Activated CD4-positive, alpha-beta T cell treated with anti-CD3 and anti-CD28 coated beads for 48 hours (primary cell): ENCODE results near the gene ETS2.
"Not testable (repeated sequence)": the region's sequence is repeated elsewhere in the genome, so short reads cannot be mapped to it uniquely, and the experiment has no call there.

Source experiments
- DNase-seq: peaks from one replicate; pipeline ENCODE4 v3.0.0-alpha.2; 2020

The ETS2 gene

DNA sequence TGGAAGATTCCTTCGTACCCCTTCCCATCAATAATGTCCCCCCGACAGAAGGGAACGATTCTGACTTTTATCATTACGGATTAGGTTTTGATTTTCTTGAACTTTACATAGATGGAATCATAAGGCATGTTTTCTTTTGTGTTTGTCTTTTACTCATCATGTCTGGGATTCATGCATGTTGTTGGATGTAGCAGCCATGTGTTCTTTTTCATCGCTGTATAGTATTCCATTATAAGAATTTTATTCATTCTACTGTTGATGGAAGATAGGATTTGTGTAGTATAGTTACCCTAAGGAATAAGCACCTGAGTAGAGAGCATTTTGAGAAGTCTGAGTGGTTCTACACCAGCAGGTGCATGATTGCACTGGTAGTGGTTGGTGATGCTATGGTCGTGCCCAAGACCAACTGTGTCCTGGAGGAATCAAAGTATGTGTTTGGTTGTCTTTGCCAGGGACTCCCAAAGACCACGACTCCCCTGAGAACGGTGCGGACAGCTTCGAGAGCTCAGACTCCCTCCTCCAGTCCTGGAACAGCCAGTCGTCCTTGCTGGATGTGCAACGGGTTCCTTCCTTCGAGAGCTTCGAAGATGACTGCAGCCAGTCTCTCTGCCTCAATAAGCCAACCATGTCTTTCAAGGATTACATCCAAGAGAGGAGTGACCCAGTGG is 13.5 kb downstream of the ETS2 start:
- DNase-seq: no peak

DNA sequence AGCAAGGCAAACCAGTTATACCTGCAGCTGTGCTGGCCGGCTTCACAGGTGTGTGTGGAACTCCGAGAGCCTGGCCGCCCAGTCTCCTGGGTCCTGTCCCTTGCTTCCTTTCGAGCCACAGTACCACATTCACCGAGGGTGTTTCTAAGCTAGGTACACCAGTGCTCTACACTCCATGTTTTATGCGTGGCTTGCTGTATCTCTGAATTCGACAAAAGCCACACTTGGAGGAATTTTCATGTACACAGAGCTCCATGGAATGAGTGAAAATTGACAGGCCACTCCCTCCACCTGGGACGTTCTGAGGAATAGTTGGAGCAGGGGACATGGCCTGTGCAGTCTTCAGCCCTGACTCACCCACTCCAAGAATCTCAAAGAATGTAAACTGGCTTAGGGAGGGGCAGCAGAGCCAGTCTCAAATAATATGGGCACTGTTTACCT is 14.0 kb downstream of the ETS2 start:
- DNase-seq: no peak

DNA sequence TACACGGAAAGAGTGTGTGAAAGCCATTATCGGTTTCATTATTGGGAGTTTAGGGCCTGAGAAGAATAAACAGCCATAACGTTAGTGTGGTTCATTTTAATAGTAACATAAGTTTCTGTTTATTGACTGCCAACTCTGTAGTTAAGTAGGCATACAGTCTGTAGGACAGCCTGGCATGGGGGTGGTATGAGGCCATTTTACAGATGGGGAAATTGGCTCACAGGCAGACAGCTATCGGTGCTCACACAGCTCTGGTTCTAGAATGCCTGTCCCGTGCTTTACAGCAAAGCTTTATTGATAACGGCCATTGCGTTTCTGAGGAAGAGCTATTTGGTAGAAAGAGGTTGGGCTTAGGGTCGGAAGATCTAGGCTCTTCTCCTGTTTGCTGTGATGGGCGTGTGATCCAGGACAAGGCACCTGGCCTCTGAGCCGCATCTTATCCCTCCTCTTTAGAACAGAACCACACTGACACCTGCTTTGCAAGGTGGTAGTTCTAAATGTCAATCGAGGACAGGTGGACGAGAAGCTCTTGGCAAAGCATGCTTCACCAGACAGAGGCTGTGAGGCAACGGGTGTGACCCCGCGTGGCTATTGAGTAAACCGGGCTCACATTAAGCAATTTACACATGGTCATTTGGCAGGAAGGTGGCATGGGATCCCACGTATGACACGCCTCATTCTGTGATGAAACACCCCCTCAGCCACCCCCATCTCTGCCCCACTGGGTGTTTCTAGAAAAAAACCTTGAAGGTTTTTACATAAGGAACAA is 14.9 kb downstream of the ETS2 start:
- DNase-seq: no peak

DNA sequence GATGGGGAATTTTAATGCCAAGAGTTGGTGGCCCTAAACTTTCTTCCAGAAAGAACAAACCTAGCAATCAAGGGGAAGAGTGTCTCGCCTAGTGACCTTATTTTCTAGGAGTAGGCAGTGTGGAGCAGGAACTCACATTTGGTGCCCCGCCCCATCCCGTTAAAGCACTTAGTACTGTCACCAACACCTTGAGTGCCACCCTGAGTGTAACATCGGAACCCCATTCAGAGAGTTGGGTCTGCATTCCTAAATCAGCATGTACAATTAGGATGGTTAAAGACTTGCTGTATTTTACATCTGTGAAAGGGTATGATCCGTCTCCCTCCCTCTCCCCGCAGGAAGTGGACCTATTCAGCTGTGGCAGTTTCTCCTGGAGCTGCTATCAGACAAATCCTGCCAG is 15.5 kb downstream of the ETS2 start:
- no peak for DNase-seq

GRCh38 chr21:38821959-38822682 is 16.4 kb downstream of the ETS2 start:
- DNase-seq: no peak

- DNase-seq: no peak
Observed at GRCh38 chr21:38822778-38823238, 17.1 kb downstream of the ETS2 start.

- DNase-seq: no peak
Observed at GRCh38 chr21:38823737-38824123, 18.0 kb downstream of the ETS2 start.

DNA sequence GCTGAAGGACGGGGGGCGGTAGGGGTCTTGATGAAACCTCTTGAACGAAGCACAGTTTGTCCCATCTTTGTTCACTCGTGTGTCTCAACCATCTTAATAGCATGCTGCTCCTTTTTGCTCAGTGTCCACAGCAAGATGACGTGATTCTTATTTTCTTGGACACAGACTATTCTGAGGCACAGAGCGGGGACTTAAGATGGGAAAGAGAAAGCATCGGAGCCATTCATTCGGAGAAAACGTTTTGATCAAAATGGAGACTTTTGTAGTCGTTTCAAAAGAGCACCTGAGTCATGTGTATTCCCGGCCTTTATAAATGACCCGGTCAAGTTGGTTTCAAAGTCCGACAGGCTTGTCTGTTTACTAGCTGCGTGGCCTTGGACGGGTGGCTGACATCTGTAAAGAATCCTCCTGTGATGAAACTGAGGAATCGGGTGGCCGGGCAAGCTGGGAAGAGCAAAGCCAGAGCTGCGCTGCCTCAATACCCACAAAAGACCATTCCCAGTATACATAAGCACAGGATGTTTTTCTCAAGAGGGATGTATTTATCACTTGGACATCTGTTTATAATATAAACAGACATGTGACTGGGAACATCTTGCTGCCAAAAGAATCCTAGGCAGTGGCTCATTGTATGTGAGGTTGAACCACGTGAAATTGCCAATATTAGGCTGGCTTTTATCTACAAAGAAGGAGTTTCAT is 18.5 kb downstream of the ETS2 start:
- no peak for DNase-seq

DNA sequence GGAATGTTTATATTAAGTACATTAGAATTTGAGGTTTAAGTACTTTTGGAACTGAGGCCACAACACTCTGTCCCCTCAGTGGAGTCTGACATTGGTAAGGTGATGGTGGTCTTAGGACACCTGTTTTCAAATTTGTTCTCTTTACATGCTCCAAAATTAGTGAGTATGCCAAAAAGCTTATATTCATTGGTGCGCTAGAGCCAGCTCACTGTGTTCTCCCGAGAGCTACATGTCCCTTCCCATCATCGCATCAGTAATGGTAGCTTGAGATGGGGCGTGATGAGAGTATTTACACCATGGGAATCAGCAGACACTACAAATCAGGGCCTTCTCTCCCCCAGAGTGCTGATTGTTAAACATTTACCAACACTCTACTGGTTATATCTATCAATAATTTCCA is 19.5 kb downstream of the ETS2 start:
- no peak for DNase-seq

GRCh38 chr21:38825921-38826320 is 20.2 kb downstream of the ETS2 start:
- no peak for DNase-seq

GRCh38 chr21:38828111-38828510 is 22.4 kb downstream of the ETS2 start:
- DNase-seq: not testable (repeated sequence)

- no peak for DNase-seq
Observed at GRCh38 chr21:38830671-38831525, 25.2 kb downstream of the ETS2 start.

DNA sequence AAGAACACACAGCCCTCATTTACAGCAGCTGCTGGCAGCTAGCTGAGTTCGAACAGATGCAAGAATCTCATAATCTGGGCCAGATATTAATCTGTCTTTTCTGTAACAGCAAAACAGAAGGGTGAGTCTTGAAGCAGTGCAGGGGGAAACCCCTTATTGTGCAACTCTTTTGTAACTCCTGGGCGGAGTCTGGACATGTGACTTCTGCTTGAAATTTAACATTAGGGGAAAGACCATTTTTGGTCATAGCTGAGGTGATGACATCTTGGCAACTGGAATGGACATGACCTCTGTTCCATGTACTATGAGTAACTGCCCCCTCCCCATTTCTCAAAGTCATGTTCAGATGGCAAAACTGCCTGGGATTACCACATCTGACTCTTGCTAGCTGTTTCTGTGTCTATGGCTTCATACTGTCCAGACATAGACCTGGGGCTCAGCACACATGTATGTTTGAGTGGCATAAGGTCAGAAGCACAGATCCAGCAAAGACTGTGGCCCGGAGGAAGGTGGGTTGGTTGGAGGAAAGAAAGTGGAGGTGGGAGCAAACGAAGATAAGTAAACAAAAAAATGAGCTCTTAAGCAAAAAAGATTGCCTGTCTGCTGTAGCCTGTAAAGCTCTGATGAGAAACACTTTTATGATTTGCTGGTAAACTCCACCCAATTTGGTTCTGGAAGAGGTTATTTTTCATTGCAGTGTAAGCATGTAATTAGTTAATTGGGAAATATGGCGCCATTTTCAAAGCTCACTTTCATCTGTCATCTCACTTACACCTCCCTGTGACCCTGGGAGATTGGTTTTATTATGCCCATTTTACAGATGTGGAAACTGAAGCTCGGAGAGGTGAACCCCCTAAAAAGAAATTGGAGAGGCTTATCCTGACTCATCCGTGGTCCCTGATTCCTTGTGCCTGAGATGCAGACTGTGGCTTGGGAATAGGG is 26.1 kb downstream of the ETS2 start:
- DNase-seq: peak; percentile 62

GRCh38 chr21:38832664-38833063 is 26.9 kb downstream of the ETS2 start:
- DNase-seq: no peak

DNA sequence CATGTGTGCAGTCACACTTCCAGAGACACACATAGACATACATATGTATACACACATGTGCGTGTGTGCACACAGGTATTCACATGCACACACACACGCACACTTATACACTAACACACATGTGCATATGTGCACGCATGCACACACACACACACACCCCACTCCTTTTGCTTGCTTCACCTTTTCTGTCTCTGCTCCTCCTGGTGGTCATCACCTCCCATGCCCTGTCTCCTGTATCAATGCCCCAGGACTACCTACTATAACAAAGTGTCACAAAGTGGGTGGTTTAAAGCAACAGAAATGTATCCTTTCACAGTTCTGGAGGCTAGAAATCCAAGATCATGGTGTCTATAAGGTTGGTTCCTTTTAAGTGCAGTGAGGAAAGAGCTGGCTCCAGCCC is 27.4 kb downstream of the ETS2 start:
- no peak for DNase-seq

DNA sequence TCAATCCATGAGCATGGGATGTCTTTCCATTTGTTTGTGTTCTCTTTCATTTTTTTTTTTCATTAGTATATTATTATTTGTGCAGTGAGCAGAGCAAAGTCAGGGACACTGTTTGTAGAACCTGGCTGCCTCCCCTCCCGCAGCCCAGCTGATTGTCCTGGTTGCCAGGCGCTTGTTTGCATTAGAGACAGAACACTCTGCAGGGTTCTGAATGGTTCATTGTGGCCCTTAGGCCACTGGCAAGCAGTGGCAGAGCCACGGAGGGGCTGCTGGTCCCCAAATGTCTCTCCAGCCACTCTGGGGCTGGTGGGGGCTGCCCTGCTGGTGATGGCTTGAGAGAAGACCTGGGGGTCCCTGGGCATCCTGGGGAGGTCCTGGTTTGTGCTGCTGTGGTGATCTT is 29.0 kb downstream of the ETS2 start:
- DNase-seq: no peak

- DNase-seq: no peak
Observed at GRCh38 chr21:38837806-38838461, 32.2 kb downstream of the ETS2 start.

- DNase-seq: no peak
Observed at GRCh38 chr21:38838598-38839327, 33.0 kb downstream of the ETS2 start.
